ENCODE data around the gene UBL7. TPM values are rescaled to one million over a fixed set of nuclear protein-coding genes. Genes with fewer than 3 reads are reported as not detected.

UBL7 gene
- total RNA-seq, 4 donors from 2014 or later = 31.2 to 44.0 (median 35.2) TPM

Small RNA genes within 50 kb of the gene (small RNA-seq; reads per million reads assigned to genes)
- gene MIR6881 (0 reads per million in 4 donors), gene RF00591 (0 reads per million in 4 donors)

Other genes starting within 250 kb of the UBL7 start
- gene CCDC33, start 224.8 kb downstream of the UBL7 start, total RNA-seq = not detected
- 10 to 100 TPM in 2 of 4 donors, 1 to 10 TPM in 2; 1.3 to 17.0 (median 9.5) TPM for gene CYP11A1, start 93.5 kb downstream of the UBL7 start, total RNA-seq
- gene SEMA7A, start 27.2 kb downstream of the UBL7 start, total RNA-seq = 1 to 10 TPM; 1.2 to 7.5 (median 2.9) TPM
- gene ARID3B, start 80.1 kb upstream of the UBL7 start, total RNA-seq = 10 to 100 TPM in 1 of 4 donors, 1 to 10 TPM in 3; 4.5 to 11.6 (median 6.4) TPM
- gene CLK3, start 154.7 kb upstream of the UBL7 start, total RNA-seq = 100 to 1,000 TPM in 1 of 4 donors, 10 to 100 TPM in 3; 46.8 to 105 (median 58.0) TPM
- 10 to 100 TPM in 3 of 4 donors, 1 to 10 TPM in 1; 10.0 to 17.4 (median 13.2) TPM for gene EDC3, start 234.9 kb upstream of the UBL7 start, total RNA-seq